Peyer's patch (tissue), 4 donors: ENCODE data around the gene VPS8.

Experiments
- CTCF ChIP-seq, 6 experiments: fragments of 450-650 bp in 4 of 6; fragments of 200-600 bp in 2 of 6; sonication (generic) in 1 of 6; IDR thresholded peaks; one replicate each; pipeline ENCODE4 v1.5.1; 2017 to 2019; ENCODE audit warnings: antibody characterized with exemption in 6 of 6, mild to moderate bottlenecking in 3 of 6, moderate library complexity in 1 of 6
- POLR2A ChIP-seq, 2 donors: fragments of 450-650 bp; IDR thresholded peaks; one replicate each; pipeline ENCODE4 v1.5.1; 2017; ENCODE audit warnings: antibody characterized with exemption in 2 of 2, mild to moderate bottlenecking in 2 of 2, moderate library complexity in 2 of 2

GRCh38 chr3:185009650-185010049, 197.7 kb downstream of the VPS8 start:
- TF ChIP-seq CTCF (IDR thresholded peaks at IDR 0.05): no peak
- no peak for TF ChIP-seq POLR2A (IDR thresholded peaks at IDR 0.05)
